Right ventricle myocardium superior (tissue), 1 donor: ENCODE results near the gene INHA. TPM values are rescaled to one million over a fixed set of nuclear protein-coding genes. Genes with fewer than 3 reads are reported as not detected.

Source experiments
- ATAC-seq: fragments of 200-7000 bp; cut with Tn5 transposase; one replicate; pipeline ENCODE4 v1.9.1; 2020; ENCODE audit warnings: mild to moderate bottlenecking; ENCODE audit not compliant: poor library complexity
- DNase-seq: peaks from one replicate; pipeline ENCODE4 v3.0.0-alpha.2; 2020
- intact Hi-C: fragments of 100-400 bp; cut with DNase I; formaldehyde crosslinking; loops from one replicate; pipeline ENCODE4 v1.11.2; 2022
- long read RNA-seq: library from polyadenylated mRNA; unstranded; transcript quantifications from one replicate; pipeline ENCODE4 v2.0.0, GENCODE V29; 2021
- total RNA-seq: library from RNA; stranded (reverse); fragmentation: NEBNext Ultra II Directional; extraction: Animal tissue kit (Norgen Biotek cat#: 25700); gene quantifications from one replicate; pipeline ENCODE4 v1.2.1, GENCODE V29; 2021
- donor health status: DM: no; HTN: yes; CAD: no; lungs with severe emphysema.

Gene INHA, protein sequence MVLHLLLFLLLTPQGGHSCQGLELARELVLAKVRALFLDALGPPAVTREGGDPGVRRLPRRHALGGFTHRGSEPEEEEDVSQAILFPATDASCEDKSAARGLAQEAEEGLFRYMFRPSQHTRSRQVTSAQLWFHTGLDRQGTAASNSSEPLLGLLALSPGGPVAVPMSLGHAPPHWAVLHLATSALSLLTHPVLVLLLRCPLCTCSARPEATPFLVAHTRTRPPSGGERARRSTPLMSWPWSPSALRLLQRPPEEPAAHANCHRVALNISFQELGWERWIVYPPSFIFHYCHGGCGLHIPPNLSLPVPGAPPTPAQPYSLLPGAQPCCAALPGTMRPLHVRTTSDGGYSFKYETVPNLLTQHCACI
- 2.6 TPM for total RNA-seq
- long read RNA-seq, partial matches to known transcripts, result 0 of 3 reads
- long read RNA-seq, other reads (novel, unspliced or antisense), result 1 of 3 reads

- ATAC-seq, result no peak
Observed at GRCh38 chr2:219572237-219573001, at the start of gene INHA. TSS of gene INHA (plus strand) at chr2:219572310. CDS start at chr2:219572375, 65 bp downstream.

GRCh38 chr2:219523031-219523671 is 49.0 kb upstream of the INHA start:
- intact Hi-C loops, result no loop called here
- ATAC-seq (no peak), DNase-seq (no peak)

More at GRCh38 chr2:219572237-219573001, at the start of gene INHA:
- intact Hi-C loops, result no loop called here
- DNase-seq, result no peak

DNA sequence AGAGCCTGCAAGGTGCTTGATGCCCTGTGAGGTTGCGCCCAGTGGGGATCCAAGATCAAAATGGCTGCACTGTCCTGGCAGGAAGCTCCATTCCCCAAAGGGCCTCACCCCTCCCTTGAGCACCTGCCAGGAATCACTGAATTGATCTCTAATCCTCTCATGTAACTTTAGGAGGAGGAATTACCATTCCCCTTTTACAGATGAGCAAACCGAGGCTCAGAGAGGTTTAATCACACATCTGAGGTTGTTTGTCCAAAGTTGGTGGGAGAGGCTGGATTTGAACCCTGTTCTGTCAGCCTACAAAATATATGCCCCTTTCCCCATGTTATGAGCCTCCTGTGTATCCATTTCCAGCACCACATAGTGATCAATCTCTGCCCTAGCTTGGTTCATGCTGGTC is 47.3 kb upstream of the INHA start:
- intact Hi-C loops, result no loop called here
- no peak for DNase-seq
- no peak for ATAC-seq

- no peak for ATAC-seq
- DNase-seq, result no peak
- intact Hi-C loops, result no loop called here
Observed at GRCh38 chr2:219525533-219526232, 46.4 kb upstream of the INHA start.

- intact Hi-C loops, result no loop called here
- ATAC-seq (no peak), DNase-seq (no peak)
Observed at GRCh38 chr2:219526320-219527075, 45.6 kb upstream of the INHA start.

DNA sequence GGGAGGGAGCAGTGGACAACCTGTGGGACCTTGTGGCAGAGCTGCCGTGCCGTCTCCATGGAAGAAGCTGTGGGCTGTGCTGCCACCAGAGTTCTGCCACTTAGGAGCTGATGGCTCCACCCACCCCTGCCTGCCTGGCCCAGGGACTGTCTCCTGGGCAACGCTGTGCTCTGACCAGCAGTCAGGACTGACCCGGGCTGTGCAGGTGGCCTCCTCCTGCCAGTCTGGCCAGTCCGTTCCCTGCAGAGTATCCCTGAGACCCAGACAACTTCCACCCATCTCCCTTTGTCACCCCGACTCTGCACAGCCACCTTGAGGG is 45.1 kb upstream of the INHA start:
- DNase-seq, result no peak
- intact Hi-C loops, result no loop called here
- ATAC-seq, result peak; percentile 64

DNA sequence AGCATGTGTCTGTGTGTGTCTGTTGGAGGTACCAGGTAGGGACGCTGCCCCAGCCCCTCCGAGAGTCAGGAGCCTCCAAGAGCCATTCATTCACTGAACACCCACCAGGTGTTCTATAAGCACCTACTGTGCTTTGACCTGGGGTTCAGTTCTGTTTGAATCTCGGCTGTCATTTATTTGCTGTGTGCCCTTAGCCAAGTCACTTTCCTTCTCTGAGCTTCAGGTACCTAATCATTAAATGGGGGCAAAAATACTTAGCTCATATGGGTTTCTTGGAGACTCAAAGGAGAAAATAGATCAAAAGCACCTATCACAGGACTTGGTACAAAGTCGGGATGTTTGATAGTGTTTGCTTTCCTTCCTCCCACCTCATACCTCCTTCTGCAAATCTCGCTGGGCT is 44.6 kb upstream of the INHA start:
- DNase-seq (no peak), ATAC-seq (no peak)
- intact Hi-C loops, result no loop called here

GRCh38 chr2:219530048-219530963 is 41.8 kb upstream of the INHA start:
- intact Hi-C loops, result loop anchor here (2.0 to 5.0 kb wide), 2 partner anchors 53 to 126 kb away; no protein-coding TSS in a partner anchor
- ATAC-seq (peak; percentile 91), DNase-seq (peak; percentile 89)

- no peak for DNase-seq
- ATAC-seq, result no peak
- intact Hi-C loops, result loop anchor here (2.0 to 5.0 kb wide), 2 partner anchors 55 to 127 kb away; no protein-coding TSS in a partner anchor
Observed at GRCh38 chr2:219531639-219532377, 40.3 kb upstream of the INHA start.

DNA sequence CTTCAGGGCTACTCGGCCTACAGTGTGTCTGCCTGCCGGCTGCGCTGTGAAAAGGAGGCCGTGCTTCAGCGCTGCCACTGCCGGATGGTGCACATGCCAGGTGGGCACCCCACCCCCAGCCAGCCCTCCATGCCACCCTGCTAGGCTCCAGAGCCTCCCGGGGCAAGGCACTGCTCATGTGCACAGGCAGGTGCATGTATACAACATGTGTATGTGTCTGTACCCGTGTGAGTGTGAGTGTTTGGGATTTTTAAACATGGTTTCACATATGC is 39.8 kb upstream of the INHA start:
- intact Hi-C loops, result loop anchor here (5.0 kb wide), 1 partner anchor 55 kb away; no protein-coding TSS in a partner anchor
- ATAC-seq (no peak), DNase-seq (no peak)

DNA sequence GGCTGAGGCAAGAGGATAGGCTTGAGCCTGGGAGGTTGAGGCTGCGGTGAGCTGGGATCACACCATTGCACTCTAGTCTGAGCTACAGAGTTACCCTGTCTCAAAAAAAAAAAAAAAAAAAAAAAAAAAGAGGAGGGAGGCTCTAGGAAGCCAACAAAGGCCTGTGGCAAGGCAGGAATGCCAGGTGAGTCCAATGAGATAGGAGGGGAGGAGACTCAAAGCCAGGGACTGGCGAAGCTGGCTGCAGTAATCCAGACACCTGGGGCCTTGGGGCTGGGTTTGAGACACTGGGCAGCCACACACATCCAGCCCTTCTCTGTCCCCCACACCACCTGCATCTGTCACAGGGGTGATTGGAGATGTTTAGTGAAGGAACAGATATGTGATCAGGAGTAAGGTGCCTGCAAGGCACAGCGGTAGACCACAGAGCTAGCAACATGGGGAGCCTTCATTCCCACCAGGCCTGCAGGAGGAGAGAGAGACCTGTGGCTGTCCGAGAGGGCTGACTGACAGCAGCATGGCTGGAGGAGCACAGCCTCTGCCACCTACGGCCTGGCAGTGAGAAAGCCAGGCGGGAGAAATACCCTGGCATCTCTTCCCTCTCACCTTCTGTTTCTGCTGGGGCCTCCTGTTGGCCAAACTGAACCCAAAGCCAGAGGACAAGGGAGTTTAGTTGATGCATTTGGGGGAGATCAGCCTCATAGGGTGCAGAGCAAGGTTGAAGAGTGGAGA is 38.0 kb upstream of the INHA start:
- no peak for DNase-seq
- ATAC-seq, result no peak
- intact Hi-C loops, result loop anchor here (5.0 kb wide), 1 partner anchor 57 kb away; no protein-coding TSS in a partner anchor

GRCh38 chr2:219536425-219536824 is 35.7 kb upstream of the INHA start:
- ATAC-seq (no peak), DNase-seq (no peak)
- intact Hi-C loops, result no loop called here

DNA sequence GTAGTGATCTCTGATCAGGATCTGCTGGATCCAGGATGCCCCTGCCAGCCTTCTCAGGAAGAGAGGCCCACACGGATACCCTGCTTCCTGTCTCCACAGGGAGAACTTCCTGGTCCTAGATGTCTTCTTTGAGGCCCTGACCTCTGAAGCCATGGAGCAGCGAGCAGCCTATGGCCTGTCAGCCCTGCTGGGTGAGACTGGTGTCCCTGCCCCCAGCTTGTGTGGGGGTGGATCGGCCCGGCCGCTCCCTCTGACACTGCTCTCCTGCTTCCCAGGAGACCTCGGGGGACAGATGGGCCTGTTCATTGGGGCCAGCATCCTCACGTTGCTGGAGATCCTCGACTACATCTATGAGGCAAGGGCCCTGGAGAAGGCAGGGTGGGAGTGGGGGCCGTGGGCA is 35.1 kb upstream of the INHA start:
- no peak for DNase-seq
- intact Hi-C loops, result no loop called here
- no peak for ATAC-seq

DNA sequence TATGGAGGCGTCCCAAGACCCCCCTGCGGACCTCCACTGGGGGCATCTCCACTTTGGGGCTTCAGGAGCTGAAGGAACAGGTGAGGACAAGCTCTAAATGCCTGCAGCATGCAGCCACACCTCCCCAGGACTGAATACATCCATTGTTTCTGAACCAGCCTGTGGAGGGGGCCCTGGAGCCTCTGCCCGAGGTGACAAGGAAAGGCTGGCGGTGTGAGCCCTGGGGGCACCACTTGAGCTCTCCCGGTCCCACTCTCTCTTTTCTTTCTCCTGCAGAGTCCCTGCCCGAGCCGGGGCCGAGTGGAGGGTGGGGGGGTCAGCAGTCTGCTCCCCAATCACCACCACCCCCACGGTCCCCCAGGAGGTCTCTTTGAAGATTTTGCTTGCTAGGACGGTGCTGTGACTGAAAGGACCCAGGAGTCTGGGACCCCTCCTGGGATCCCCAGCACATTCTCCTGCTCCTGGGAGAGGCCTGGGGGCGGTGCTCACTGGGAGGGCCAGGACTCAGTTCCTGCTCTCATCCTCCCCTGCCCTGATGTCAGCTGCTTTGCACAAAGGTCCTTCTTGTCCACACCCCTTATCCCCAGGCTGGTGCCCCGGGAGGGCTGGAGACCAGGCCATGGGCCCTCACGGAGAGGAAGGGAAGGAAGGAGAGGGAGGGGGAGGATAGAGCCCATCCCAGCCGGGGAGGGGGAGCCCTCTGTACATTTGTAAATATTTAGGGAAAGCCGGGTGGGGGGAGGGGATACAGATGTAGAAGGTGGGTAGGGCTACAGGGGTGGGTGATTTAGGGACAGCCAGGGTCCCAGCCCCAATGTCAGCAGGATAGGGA is 34.2 kb upstream of the INHA start:
- DNase-seq (peak; percentile 37), ATAC-seq (no peak)
- intact Hi-C loops, result no loop called here

- ATAC-seq, result no peak
- peak; percentile 31 for DNase-seq
- intact Hi-C loops, result no loop called here
Observed at GRCh38 chr2:219538504-219538951, 33.6 kb upstream of the INHA start.
